22Rv1 (cell line): ENCODE results near the gene F2R.

Experiments
- CTCF ChIP-seq: fragments of 450-650 bp; IDR thresholded peaks from 2 replicates; pipeline ENCODE4 v1.5.1; 2017; ENCODE audit warnings: mild to moderate bottlenecking
- ZFX ChIP-seq: fragments of 450-650 bp; IDR thresholded peaks from 2 replicates; pipeline ENCODE4 v1.6.1; 2017; ENCODE audit warnings: antibody characterized with exemption, borderline replicate concordance

- TF ChIP-seq CTCF (no peak), ZFX (no peak)
Measured at GRCh38 chr5:76724871-76725270, 8.9 kb downstream of the F2R start.
